Mucosa of descending colon (tissue), 3 donors: Measurements from ENCODE around the gene MROH9. TPM values are rescaled to one million over a fixed set of nuclear protein-coding genes. Genes with fewer than 3 reads are reported as not detected.

ENCODE experiments used
- ATAC-seq: fragments of 200-7000 bp; cut with Tn5 transposase; one replicate; pipeline ENCODE4 v1.9.1; 2020; ENCODE audit warnings: mild to moderate bottlenecking, moderate library complexity
- DNase-seq, 3 donors: peaks; one replicate each; pipeline ENCODE4 v3.0.0-alpha.2; 2020
- H3K36me3 ChIP-seq: fragments of 200-600 bp; one replicate; pipeline ENCODE4 v1.8.0; 2021; ENCODE audit warnings: low read depth, mild to moderate bottlenecking
- H3K4me1 ChIP-seq: fragments of 200-600 bp; one replicate; pipeline ENCODE4 v1.8.0; 2021; ENCODE audit warnings: low read depth, mild to moderate bottlenecking
- H3K4me3 ChIP-seq: fragments of 200-600 bp; one replicate; pipeline ENCODE4 v1.8.0; 2021; ENCODE audit warnings: mild to moderate bottlenecking
- H3K9me3 ChIP-seq: fragments of 200-600 bp; one replicate; pipeline ENCODE4 v1.8.0; 2021; ENCODE audit warnings: mild to moderate bottlenecking
- CTCF ChIP-seq: fragments of 200-600 bp; IDR thresholded peaks from one replicate; pipeline ENCODE4 v1.8.0; 2022; ENCODE audit warnings: antibody characterized with exemption, mild to moderate bottlenecking
- intact Hi-C, 2 donors: fragments of 100-400 bp; cut with DNase I in 1 of 2; cut with micrococcal nuclease in 1 of 2; formaldehyde crosslinking; loops; one replicate each; pipeline versions ENCODE4 v1.11.0 to v1.11.1; 2022; cut with DNase I, micrococcal nuclease
- total RNA-seq, 3 donors: library from RNA; stranded (reverse); fragmentation: NEBNext Ultra II Directional in 2 of 3; extraction: Animal tissue kit (Norgen Biotek cat#: 25700) in 2 of 3; gene quantifications; one replicate each; pipeline versions ENCODE4 v1.2.1 to v1.2.4, GENCODE V29; 2021 to 2023
- donor health status: DM: no; HTN: no; CAD: no; lungs with moderate emphysema.
- donor health status: DM: no; HTN: no; CAD: no.
- donor health status: DM: no; HTN: yes; CAD: no.

Gene MROH9
- total RNA-seq, 3 donors from 2014 or later = not detected

- Histone ChIP-seq H3K9me3 (no peaks in the 10 kb centered on the region), H3K4me3 (no peak overlapping the region), H3K36me3 (no peaks in the 10 kb centered on the region), H3K4me1 (no peaks in the 10 kb centered on the region)
- DNase-seq (no peak), ATAC-seq (no peak)
- TF ChIP-seq CTCF = no peak
- intact Hi-C loops = no loop called here
Observed at GRCh38 chr1:171061425-171062143, 126.2 kb downstream of the MROH9 start.

- TF ChIP-seq CTCF = no peak
- Histone ChIP-seq H3K36me3 (no peaks in the 10 kb centered on the region), H3K4me1 (no peaks in the 10 kb centered on the region), H3K9me3 (no peaks in the 10 kb centered on the region), H3K4me3 (no peak overlapping the region)
- intact Hi-C loops = no loop called here
- ATAC-seq (no peak), DNase-seq (no peak)
Observed at GRCh38 chr1:171062902-171063301, 127.6 kb downstream of the MROH9 start.

- TF ChIP-seq CTCF = no peak
- H3K9me3 ChIP-seq = no peaks in the 10 kb centered on the region
- intact Hi-C loops = no loop called here
- no peak overlapping the region for H3K4me3 ChIP-seq
- no peaks in the 10 kb centered on the region for H3K36me3 ChIP-seq
- no peaks in the 10 kb centered on the region for H3K4me1 ChIP-seq
- ATAC-seq = no peak
- no peak for DNase-seq
Observed at GRCh38 chr1:171075041-171075440, 139.7 kb downstream of the MROH9 start.

- TF ChIP-seq CTCF = no peak
- Histone ChIP-seq H3K4me1 (peaks cover 6% of the 10 kb centered on the region), H3K9me3 (no peaks in the 10 kb centered on the region), H3K4me3 (no peak overlapping the region), H3K36me3 (no peaks in the 10 kb centered on the region)
- intact Hi-C loops = loop anchor here in 1 of 2 donors (2.0 kb wide), 1 partner anchor 145 kb away; no protein-coding TSS in a partner anchor
- DNase-seq = peak in 1 of 3 donors; percentile 19
- peak; percentile 36 for ATAC-seq
Observed at GRCh38 chr1:171081314-171081753, 146.0 kb downstream of the MROH9 start.

- intact Hi-C loops = loop anchor here in 1 of 2 donors (2.0 kb wide), 1 partner anchor 145 kb away; no protein-coding TSS in a partner anchor
Observed at GRCh38 chr1:171081763-171082201, 146.4 kb downstream of the MROH9 start.

More at GRCh38 chr1:171081763-171082201, 146.4 kb downstream of the MROH9 start:
- Histone ChIP-seq H3K9me3 (no peaks in the 10 kb centered on the region), H3K36me3 (no peaks in the 10 kb centered on the region), H3K4me3 (no peak overlapping the region), H3K4me1 (peaks cover 6% of the 10 kb centered on the region)
- DNase-seq (no peak), ATAC-seq (no peak)
- TF ChIP-seq CTCF = no peak
